H1 (cell line): ENCODE data around the gene NEMF. TPM values are rescaled to one million over a fixed set of nuclear protein-coding genes. Genes with fewer than 3 reads are reported as not detected.

Experiments
- CTCF ChIA-PET: fragments of 300-600 bp; sonication (Branson Sonifier 250); formaldehyde crosslinking; loops from one replicate; lab custom pipeline; 2021; ENCODE audit not compliant: partially characterized antibody; lab: Charles Lee
- POLR2A ChIA-PET: fragments of 300-600 bp; sonication (Branson Sonifier 250); formaldehyde crosslinking; loops from one replicate; lab custom pipeline; 2021; ENCODE audit warnings: inconsistent platforms; ENCODE audit not compliant: partially characterized antibody; lab: Charles Lee
- DNase-seq, 2 experiments: peaks; one replicate each; pipeline versions ENCODE4 v3.0.0 to v3.0.0-alpha.2; 2010 to 2022; ENCODE audit warnings: low spot score in 2 of 2, low read depth in 1 of 2, mixed read lengths in 1 of 2
- FAIRE-seq: peaks from 2 replicates; lab custom pipeline; 2011; peaks lifted over from hg19 to GRCh38; lab: Jason Lieb, UNC
- H2AFZ ChIP-seq: 2 replicates; pipeline ENCODE4 v1.8.1; 2012; ENCODE audit warnings: low read length, inconsistent platforms
- H2AK5ac ChIP-seq: 2 replicates; pipeline ENCODE4 v1.6.1; 2013; ENCODE audit warnings: low read depth, low read length
- H2BK120ac ChIP-seq: replicated peaks from 2 replicates; pipeline ENCODE3; 2013; ENCODE audit warnings: low read depth, low read length, inconsistent platforms
- H2BK12ac ChIP-seq: 2 replicates; pipeline ENCODE4 v1.6.1; 2013; ENCODE audit warnings: low read depth, low read length
- H2BK15ac ChIP-seq: 2 replicates; pipeline ENCODE4 v1.6.1; 2013; ENCODE audit warnings: low read length
- H2BK20ac ChIP-seq: 2 replicates; pipeline ENCODE4 v1.6.1; 2013; ENCODE audit warnings: low read length
- H2BK5ac ChIP-seq: 2 replicates; pipeline ENCODE4 v1.6.1; 2013; ENCODE audit warnings: low read depth, low read length
- H3K14ac ChIP-seq: 2 replicates; pipeline ENCODE4 v1.6.1; 2013; ENCODE audit warnings: inconsistent platforms; ENCODE audit not compliant: insufficient read length
- H3K18ac ChIP-seq: 2 replicates; pipeline ENCODE4 v1.6.1; 2013; ENCODE audit warnings: low read length; ENCODE audit errors: extremely low read depth
- H3K23ac ChIP-seq: 2 replicates; pipeline ENCODE4 v1.6.1; 2013; ENCODE audit warnings: inconsistent platforms; ENCODE audit not compliant: insufficient read length
- H3K23me2 ChIP-seq: 2 replicates; pipeline ENCODE4 v1.6.1; 2013; ENCODE audit warnings: low read depth, low read length
- H3K27ac ChIP-seq: 2 replicates; pipeline ENCODE4 v1.6.1; 2011; ENCODE audit warnings: low read depth, low read length, inconsistent platforms
- H3K27me3 ChIP-seq, 4 experiments: replicated peaks in 1 of 4; 1 replicate in 1 of 4; 2 replicates in 3 of 4; pipeline versions ENCODE4 v1.6.1 to v1.8.1; 2011 to 2013; ENCODE audit warnings: low read length in 3 of 4, mild to moderate bottlenecking in 3 of 4, inconsistent platforms in 2 of 4, mixed read lengths in 2 of 4, moderate library complexity in 1 of 4; ENCODE audit not compliant: control insufficient read depth in 3 of 4, insufficient read depth in 3 of 4; ENCODE audit errors: extremely low read depth in 1 of 4
- H3K36me3 ChIP-seq, 4 experiments: 2 replicates each; pipeline versions ENCODE4 v1.6.1 to v1.8.1; 2011 to 2013; ENCODE audit warnings: mild to moderate bottlenecking in 4 of 4, low read length in 3 of 4, moderate library complexity in 2 of 4, control low read depth in 1 of 4, inconsistent platforms in 1 of 4; ENCODE audit not compliant: insufficient read depth in 4 of 4, control insufficient read depth in 2 of 4
- H3K4ac ChIP-seq: replicated peaks from 2 replicates; pipeline ENCODE3; 2013; ENCODE audit warnings: low read length, low read depth, mixed read lengths, inconsistent platforms; ENCODE audit not compliant: insufficient read length
- H3K4me1 ChIP-seq, 4 experiments: replicated peaks in 1 of 4; 1 replicate in 1 of 4; 2 replicates in 3 of 4; pipeline versions ENCODE4 v1.6.1 to v1.8.1; 2011 to 2013; ENCODE audit warnings: low read length in 3 of 4, inconsistent platforms in 2 of 4, mixed read lengths in 1 of 4; ENCODE audit not compliant: insufficient read depth in 4 of 4, control insufficient read depth in 3 of 4
- H3K4me2 ChIP-seq, 2 experiments: 2 replicates each; pipeline versions ENCODE4 v1.6.1 to v1.8.1; 2011 to 2013; ENCODE audit warnings: low read depth in 2 of 2, low read length in 2 of 2, control low read depth in 1 of 2, inconsistent platforms in 1 of 2, mild to moderate bottlenecking in 1 of 2; ENCODE audit not compliant: insufficient read depth in 1 of 2
- H3K4me3 ChIP-seq, 4 experiments: fragments of 200-600, 300-600 bp in 1 of 4; sonication (generic), shearing (Covaris generic), sonication (Bioruptor Twin) in 1 of 4; 2 replicates each; pipeline versions ENCODE4 v1.5.1 to v1.8.1; 2011 to 2016; ENCODE audit warnings: low read length in 4 of 4, low read depth in 3 of 4, control low read depth in 2 of 4, inconsistent platforms in 2 of 4, mild to moderate bottlenecking in 2 of 4, mixed read lengths in 1 of 4, moderate library complexity in 1 of 4; ENCODE audit not compliant: insufficient read depth in 2 of 4; ENCODE audit errors: extremely low read depth in 1 of 4
- H3K56ac ChIP-seq: replicated peaks from 2 replicates; pipeline ENCODE3; 2013; ENCODE audit warnings: low read depth, mild to moderate bottlenecking, mixed read lengths, low read length, inconsistent platforms; ENCODE audit not compliant: insufficient read length
- H3K79me1 ChIP-seq: 2 replicates; pipeline ENCODE4 v1.6.1; 2013; ENCODE audit warnings: low read depth, low read length, control low read depth
- H3K79me2 ChIP-seq, 2 experiments: 2 replicates each; pipeline versions ENCODE4 v1.6.1 to v1.8.1; 2012 to 2013; ENCODE audit warnings: low read length in 2 of 2, mild to moderate bottlenecking in 2 of 2, inconsistent platforms in 1 of 2; ENCODE audit not compliant: insufficient read depth in 2 of 2, control insufficient read depth in 1 of 2
- H3K9ac ChIP-seq, 4 experiments: replicated peaks in 1 of 4; 1 replicate in 1 of 4; 2 replicates in 3 of 4; pipeline versions ENCODE4 v1.6.1 to v1.8.1; 2011 to 2013; ENCODE audit warnings: low read depth in 3 of 4, low read length in 3 of 4, control low read depth in 2 of 4, mild to moderate bottlenecking in 2 of 4, moderate library complexity in 2 of 4, inconsistent platforms in 1 of 4; ENCODE audit errors: extremely low read depth in 1 of 4
- H3K9me3 ChIP-seq, 2 experiments: 2 replicates each; pipeline versions ENCODE4 v1.6.1 to v1.8.1; 2012 to 2013; ENCODE audit warnings: mild to moderate bottlenecking in 2 of 2, moderate library complexity in 2 of 2, control low read depth in 1 of 2, inconsistent platforms in 1 of 2, low read depth in 1 of 2, low read length in 1 of 2, mixed read lengths in 1 of 2; ENCODE audit not compliant: insufficient read depth in 2 of 2
- H4K20me1 ChIP-seq, 2 experiments: replicated peaks in 1 of 2; 2 replicates each; pipeline versions ENCODE3 to v1.8.1; 2011 to 2013; ENCODE audit warnings: inconsistent platforms in 2 of 2, low read length in 2 of 2, mild to moderate bottlenecking in 1 of 2; ENCODE audit not compliant: insufficient read depth in 2 of 2, control insufficient read depth in 1 of 2
- H4K5ac ChIP-seq: 2 replicates; pipeline ENCODE4 v1.6.1; 2013; ENCODE audit warnings: low read length, low read depth, mixed read lengths, inconsistent platforms; ENCODE audit not compliant: insufficient read length
- H4K8ac ChIP-seq: 2 replicates; pipeline ENCODE4 v1.8.0; 2013; ENCODE audit warnings: mild to moderate bottlenecking, moderate library complexity, low read length, inconsistent platforms; ENCODE audit not compliant: insufficient read depth; ENCODE audit errors: extremely low read depth
- H4K91ac ChIP-seq: replicated peaks from 2 replicates; pipeline ENCODE3; 2013; ENCODE audit warnings: low read length, mixed read lengths, inconsistent platforms; ENCODE audit not compliant: insufficient read length
- BRCA1 ChIP-seq: IDR thresholded peaks from 2 replicates; pipeline ENCODE4 v1.6.1; 2012; ENCODE audit warnings: low read depth, low read length, improper control_type of control experiment
- MAFK ChIP-seq: IDR thresholded peaks from 2 replicates; pipeline ENCODE4 v1.6.1; 2012; ENCODE audit warnings: low read depth, mild to moderate bottlenecking, improper control_type of control experiment, low read length
- SAP30 ChIP-seq: fragments of 300-600 bp; sonication (generic); IDR thresholded peaks from 2 replicates; pipeline ENCODE4 v1.7.1; 2012; ENCODE audit warnings: low read length, moderate library complexity, mild to moderate bottlenecking, inconsistent platforms; ENCODE audit not compliant: insufficient read depth, insufficient replicate concordance
- SIN3A ChIP-seq, 2 experiments: IDR thresholded peaks in 1 of 2; conservative IDR thresholded peaks in 1 of 2; 2 replicates each; pipeline ENCODE4 v1.6.1; 2011 to 2012; ENCODE audit warnings: low read length in 2 of 2, improper control_type of control experiment in 1 of 2, low read depth in 1 of 2, mild to moderate bottlenecking in 1 of 2
- WGBS, 2 experiments: shearing (Covaris generic) in 1 of 2; methylation state at CpG; one replicate each; pipeline versions ENCODE4 v1.1.6 to v1.1.7; 2013 to 2015; ENCODE audit warnings: low lambda C conversion rate in 2 of 2, mixed read lengths in 2 of 2, inconsistent platforms in 1 of 2, low coverage in 1 of 2, missing lambda C conversion rate in 1 of 2; ENCODE audit not compliant: insufficient replicate concordance in 2 of 2, insufficient coverage in 1 of 2, insufficient read length in 1 of 2; ENCODE audit errors: extremely low coverage in 1 of 2, missing lambda C conversion rate in 1 of 2; 5-methylcytosine and 5-hydroxymethylcytosine counted together
- polyA plus RNA-seq, 7 experiments: library from polyadenylated mRNA; depleted of rRNA in 3 of 7; stranded (reverse) in 5 of 7; unstranded in 2 of 7; fragments of >200 nt in 5 of 7; fragments of 200-250 nt in 2 of 7; gene quantifications; 1 replicate in 5 of 7; 2 replicates in 1 of 7; 4 replicates in 1 of 7; pipeline versions ENCODE4 v1.2.1 to v1.2.3, GENCODE V29; 2011 to 2013; ENCODE audit warnings: missing spikeins in 2 of 7, mixed read lengths in 2 of 7
- total RNA-seq: library from RNA; stranded (reverse); fragmentation: NEBNext Ultra II Directional; extraction: Animal tissue kit (Norgen Biotek cat#: 25700); gene quantifications from 2 replicates; pipeline ENCODE4 v1.2.1, GENCODE V29; 2021

Gene NEMF
- total and polyA plus RNA-seq, 2 of the 8 experiments (the other 6 are each of a cell fraction or from before 2014, with no cell fraction given): 8.3 to 45.5 TPM

DNA sequence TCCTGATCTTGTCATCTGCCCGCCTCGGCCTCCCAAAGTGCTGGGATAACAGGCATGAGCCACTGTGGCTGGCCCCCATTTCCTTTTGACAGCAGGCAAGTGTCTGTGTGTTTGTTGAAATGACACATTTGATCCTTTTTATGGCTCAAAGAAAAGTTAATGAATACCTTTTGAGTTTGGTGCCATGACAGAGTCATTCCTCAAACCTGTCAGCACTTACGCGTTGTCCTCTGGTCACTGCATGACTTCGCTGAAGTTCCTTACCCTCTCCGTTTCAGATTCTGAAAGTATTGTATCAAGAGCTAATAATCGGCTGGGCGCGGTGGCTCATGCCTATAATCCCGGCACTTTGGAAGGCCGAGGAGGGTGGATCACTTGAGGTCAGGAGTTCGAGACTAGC is 32.4 kb downstream of the NEMF start:
- Histone ChIP-seq H2BK120ac (no peak overlapping the region), H3K36me3 (peaks cover 15 to 68% (median 39%) of the 10 kb centered on the region in 4 experiments), H3K4me3 (no peak overlapping the region), H2BK15ac (no peak overlapping the region), H3K56ac (no peak overlapping the region), H2BK12ac (no peak overlapping the region), H3K4ac (no peak overlapping the region), H2AFZ (no peak overlapping the region), H3K27me3 (no peaks in the 10 kb centered on the region), H3K23me2 (no peaks in the 10 kb centered on the region), H3K14ac (no peak overlapping the region), H2BK20ac (no peak overlapping the region), H3K27ac (no peak overlapping the region), H2BK5ac (no peak overlapping the region), H4K5ac (no peak overlapping the region), H3K9ac (no peak overlapping the region), H3K23ac (no peak overlapping the region), H4K91ac (no peak overlapping the region), H4K20me1 (no peaks in the 10 kb centered on the region), H2AK5ac (no peak overlapping the region), H3K18ac (no peak overlapping the region), H3K4me1 (no peaks in the 10 kb centered on the region), H4K8ac (no peak overlapping the region), H3K79me2 (no peaks in the 10 kb centered on the region), H3K79me1 (no peaks in the 10 kb centered on the region), H3K4me2 (no peak overlapping the region), H3K9me3 (no peaks in the 10 kb centered on the region)
- POLR2A ChIA-PET: interaction anchor here (0.6 to 1.2 kb wide), 2 partner anchors 32 to 47 kb away, joined by 3 read pairs; partner anchors contain the start of gene NEMF
- no peak for DNase-seq
- CTCF ChIA-PET: interaction anchor here (0.7 kb wide), 1 partner anchor 1515 kb away, joined by 3 read pairs; no protein-coding TSS in a partner anchor
- WGBS, 2 experiments: 94% methylated on average over 12 of the region's 12 CpGs; no CpG with 5 or more reads in 1 of the 2 experiments
- FAIRE-seq: no peak
- no peak for TF ChIP-seq BRCA1
- TF ChIP-seq SIN3A (conservative IDR thresholded peaks at IDR 0.05 in 1 of 2, IDR thresholded peaks at IDR 0.05 in 1 of 2; ENCODE audit: low read depth in 1 of 2, low read length in 2 of 2): no peak
- no peak for TF ChIP-seq MAFK
- TF ChIP-seq SAP30: no peak
